IPS DF 4.7 (cell line): ENCODE measurements around the gene TAS2R60.
"Not testable (repeated sequence)": the region's sequence is repeated elsewhere in the genome, so short reads cannot be mapped to it uniquely, and the experiment has no call there.

Source experiments
- DNase-seq: peaks from one replicate; pipeline ENCODE4 v3.0.0-alpha.2; 2013; ENCODE audit warnings: low spot score; ENCODE audit errors: extremely low read depth

Gene TAS2R60

GRCh38 chr7:143411976-143412708 lies 31.1 kb upstream of the TAS2R60 start:
- no peak for DNase-seq

- DNase-seq: no peak
Observed at GRCh38 chr7:143413123-143413522, 30.1 kb upstream of the TAS2R60 start.

DNA sequence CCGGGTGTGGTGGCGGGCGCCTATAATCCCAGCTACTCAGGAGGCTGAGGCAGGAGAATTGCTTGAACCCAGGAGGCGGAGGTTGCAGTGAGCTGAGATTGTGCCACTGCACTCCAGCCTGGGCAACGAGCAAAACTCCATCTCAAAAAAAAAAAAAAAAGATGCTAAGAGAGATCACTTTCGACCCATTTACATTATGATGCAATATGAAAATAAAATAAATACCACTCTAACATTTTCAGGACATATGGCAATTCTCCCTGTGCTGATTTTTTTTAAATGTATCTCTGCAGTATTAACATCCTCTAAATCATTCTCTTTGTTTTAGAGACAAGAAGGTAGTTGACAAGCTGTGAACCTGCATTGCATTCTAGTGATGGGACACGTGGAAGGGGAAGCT lies 28.0 kb upstream of the TAS2R60 start:
- not testable (repeated sequence) for DNase-seq

DNA sequence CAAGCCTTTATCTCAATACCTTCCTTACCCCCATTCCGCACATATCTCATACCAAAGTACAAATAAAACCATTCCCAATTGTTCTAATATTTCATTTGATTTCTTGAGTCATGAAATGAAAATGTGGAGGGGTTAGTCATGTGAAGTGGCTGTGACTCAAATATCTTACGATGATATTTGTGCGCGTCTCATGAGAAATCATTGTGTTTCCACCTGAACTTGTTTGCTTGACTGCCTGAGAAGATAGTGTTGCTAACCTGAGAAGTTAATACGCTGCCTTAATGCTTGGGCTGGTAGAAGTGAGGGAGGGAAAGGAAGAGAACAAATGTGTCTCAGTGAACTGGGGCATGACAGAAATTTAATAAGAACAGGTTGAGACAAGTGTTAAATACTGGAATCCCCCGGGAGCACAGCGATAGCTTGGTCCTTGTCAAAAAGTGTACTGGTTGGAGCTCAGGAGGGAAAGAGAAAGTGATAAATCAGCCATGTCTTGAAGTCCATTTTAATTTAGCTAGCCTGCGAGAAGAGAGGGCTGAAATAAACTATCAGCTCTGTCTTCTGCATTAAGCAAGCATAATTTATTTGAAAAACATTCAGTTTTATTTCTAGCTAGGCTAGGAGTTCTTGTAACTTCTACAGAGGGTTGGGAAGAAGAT lies 27.4 kb upstream of the TAS2R60 start:
- DNase-seq: no peak

- DNase-seq: no peak
Observed at GRCh38 chr7:143416565-143417149, 26.6 kb upstream of the TAS2R60 start.

GRCh38 chr7:143417734-143418383 lies 25.4 kb upstream of the TAS2R60 start:
- no peak for DNase-seq

GRCh38 chr7:143418681-143419458 lies 24.4 kb upstream of the TAS2R60 start:
- DNase-seq: no peak

DNA sequence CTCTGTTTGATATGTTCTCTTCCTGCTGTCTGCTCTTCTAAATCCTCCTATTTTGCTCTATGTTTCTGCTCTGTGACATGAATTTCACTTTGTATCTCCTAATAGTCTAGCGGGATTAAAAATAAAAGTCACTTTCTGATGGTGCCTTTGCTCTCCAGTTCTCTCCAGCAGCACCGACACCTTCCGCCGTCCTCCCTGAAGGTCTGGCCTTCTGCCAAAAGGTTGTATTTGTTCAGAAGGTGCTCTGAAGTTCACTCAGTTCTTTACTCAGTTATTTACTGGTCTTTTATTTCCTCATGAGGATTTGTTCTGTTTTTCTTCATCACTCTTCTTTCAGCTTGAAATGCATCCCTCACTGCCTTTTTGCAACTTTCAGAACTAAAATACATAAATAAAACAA lies 23.4 kb upstream of the TAS2R60 start:
- DNase-seq: no peak

DNA sequence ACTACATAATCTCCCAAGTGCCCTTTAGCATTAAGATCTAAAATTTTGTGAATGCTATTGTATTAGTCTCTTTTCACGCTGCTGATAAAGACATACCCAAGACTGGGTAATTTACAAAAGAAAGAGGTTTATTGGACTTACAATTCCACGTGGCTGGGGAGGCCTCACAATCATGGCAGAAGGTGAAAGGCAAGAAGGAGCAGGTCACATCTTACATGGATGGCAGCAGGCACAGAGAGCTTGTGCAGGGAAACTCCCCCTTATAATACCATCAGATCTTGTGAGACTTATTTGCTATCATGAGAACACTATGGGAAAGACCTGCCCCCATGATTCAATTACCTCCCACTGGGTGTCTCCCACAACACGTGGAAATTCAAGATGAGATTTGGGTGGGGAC lies 22.6 kb upstream of the TAS2R60 start:
- DNase-seq: not testable (repeated sequence)

- no peak for DNase-seq
Observed at GRCh38 chr7:143422033-143422432, 21.2 kb upstream of the TAS2R60 start.

- DNase-seq: not testable (repeated sequence)
Observed at GRCh38 chr7:143424476-143424875, 18.8 kb upstream of the TAS2R60 start.

DNA sequence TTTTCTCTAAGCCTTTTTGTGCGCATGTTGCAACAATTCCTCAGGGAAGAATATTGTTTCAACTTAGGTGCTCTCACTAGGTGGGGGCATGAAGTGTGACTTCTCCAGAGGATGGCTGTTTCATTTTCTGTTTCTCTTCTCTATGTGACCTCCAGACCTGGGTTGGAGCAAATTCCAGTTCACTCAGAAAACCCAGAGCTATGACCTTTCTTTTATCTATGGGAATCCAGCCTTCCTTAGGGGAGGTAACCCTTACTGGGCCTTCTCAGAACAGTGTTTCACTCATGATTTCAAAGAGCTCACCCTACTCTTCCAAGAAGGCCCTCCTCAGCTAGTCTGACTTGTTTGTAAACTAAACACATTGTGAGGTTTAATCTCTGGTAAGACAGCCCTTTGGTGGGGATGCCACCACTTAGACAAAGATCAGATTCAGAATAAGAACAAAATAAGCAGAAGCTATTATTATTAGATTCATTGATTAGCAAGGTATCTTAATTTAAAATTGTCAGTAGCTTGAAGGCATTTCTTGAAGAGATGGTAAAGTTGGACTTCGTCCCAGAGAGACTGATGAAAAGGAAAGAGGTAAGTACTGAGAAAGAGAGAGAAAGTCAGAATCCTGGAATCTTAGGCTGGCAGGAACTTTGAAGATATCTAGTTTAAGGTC lies 16.6 kb upstream of the TAS2R60 start:
- DNase-seq: no peak

GRCh38 chr7:143429770-143430698 lies 13.2 kb upstream of the TAS2R60 start:
- no peak for DNase-seq

DNA sequence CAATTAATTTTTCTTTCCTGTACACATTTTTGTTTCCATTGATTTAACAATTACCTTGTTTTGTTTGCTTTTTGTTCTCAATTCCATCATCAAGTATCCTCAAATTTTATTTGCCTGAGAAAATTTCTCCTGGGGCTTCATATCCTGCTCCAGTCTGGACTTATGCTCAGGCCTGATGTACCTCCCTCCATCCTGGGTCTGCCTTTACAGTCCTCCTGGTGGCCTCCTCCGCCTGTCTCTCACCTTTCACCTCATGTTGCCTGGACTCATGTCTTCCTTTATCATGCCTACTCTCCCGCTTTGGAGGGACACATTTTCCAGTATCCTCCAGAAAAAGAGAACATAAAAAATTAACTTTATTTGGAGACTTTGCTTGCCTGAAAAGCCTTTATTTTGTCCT lies 12.1 kb upstream of the TAS2R60 start:
- DNase-seq: no peak

DNA sequence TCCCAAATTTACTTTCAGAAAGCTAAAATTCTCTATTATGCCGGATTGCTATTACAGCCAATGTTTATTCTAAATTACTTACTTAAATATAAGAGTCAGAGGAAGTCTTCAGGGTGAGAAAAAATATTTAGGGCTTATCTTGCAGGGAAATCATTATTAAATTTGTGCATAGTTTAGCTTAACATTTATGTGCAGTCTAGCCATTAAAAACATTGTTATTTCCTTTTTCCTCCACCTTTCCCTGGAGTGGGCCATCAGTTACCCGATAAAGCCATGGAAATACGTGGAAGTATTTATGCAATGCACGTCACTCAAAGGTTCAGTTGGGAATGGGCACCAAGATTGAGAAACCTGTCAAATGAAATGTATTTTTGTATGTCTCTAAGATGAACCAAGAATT lies 9.5 kb upstream of the TAS2R60 start:
- no peak for DNase-seq

- no peak for DNase-seq
Observed at GRCh38 chr7:143434660-143435059, 8.6 kb upstream of the TAS2R60 start.

GRCh38 chr7:143435266-143435665 lies 8.0 kb upstream of the TAS2R60 start:
- DNase-seq: no peak

DNA sequence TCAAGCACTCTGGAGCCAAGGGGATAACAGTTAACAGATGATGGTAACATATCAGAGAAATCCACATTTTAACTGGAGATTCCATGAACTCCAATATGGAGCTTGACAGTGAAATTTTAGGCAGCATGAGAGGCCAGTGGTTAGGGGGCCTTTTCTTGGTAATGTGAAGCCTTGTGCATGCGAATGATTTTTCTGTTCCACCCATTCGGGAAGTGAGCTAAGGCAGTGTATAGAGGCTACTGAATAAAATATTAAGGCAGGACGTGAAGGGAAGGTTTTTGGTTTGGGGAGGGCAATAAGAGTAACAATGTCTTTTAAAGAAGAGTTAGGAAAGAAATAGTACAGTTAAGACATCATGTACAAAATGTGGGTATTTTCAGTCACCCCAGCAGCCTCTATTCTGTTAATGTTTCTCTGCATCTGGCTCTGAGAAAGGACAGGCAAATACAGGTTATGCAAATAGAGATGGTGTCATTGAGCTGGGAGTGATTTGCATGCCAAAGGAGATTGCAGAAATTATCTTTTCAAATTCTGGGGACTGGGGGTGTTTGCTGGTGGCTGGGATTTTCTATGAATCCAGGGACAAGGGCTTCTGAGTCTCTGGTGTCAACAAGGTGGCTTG lies 6.8 kb upstream of the TAS2R60 start:
- no peak for DNase-seq

DNA sequence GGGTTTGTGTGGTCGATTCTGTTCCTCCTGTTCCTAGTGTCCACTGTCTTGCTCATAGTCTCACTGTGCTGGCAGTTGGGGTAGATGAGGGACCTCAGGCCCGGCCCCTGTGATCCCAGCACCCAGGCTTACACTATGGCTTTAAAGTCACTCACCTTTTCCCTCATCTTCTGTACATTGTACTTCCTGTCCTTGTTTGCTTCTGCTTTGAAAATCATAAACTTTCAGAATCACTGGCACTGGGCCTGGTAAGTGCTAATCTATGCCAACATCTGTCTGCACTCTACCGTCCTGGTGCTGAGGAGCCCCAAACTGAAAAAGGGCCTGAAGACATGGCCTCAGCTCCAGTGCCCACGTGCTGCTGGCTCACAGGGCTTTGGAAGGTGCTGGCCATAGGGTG lies 5.7 kb upstream of the TAS2R60 start:
- no peak for DNase-seq
